ENCODE data around the gene PHLDA2.

DNA sequence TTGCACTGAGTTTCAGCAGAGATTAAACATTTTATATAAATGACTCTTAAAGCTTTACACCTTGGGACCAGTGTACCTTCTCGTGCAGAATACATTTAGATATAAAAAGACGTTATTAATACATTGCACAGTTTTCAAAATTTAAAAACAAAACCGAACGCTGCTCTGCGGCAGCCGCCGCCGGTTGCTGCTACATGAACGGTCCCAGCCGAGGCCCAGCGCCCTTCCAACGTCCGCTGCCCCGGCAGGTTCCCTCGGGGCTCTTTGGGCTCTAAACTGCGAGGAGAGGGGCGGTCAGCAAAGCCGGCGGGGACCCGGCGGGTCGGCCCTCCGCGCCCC is 45.6 kb downstream of the PHLDA2 start:
- TF ChIP-seq, protein P1, sequence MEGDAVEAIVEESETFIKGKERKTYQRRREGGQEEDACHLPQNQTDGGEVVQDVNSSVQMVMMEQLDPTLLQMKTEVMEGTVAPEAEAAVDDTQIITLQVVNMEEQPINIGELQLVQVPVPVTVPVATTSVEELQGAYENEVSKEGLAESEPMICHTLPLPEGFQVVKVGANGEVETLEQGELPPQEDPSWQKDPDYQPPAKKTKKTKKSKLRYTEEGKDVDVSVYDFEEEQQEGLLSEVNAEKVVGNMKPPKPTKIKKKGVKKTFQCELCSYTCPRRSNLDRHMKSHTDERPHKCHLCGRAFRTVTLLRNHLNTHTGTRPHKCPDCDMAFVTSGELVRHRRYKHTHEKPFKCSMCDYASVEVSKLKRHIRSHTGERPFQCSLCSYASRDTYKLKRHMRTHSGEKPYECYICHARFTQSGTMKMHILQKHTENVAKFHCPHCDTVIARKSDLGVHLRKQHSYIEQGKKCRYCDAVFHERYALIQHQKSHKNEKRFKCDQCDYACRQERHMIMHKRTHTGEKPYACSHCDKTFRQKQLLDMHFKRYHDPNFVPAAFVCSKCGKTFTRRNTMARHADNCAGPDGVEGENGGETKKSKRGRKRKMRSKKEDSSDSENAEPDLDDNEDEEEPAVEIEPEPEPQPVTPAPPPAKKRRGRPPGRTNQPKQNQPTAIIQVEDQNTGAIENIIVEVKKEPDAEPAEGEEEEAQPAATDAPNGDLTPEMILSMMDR (conservative IDR thresholded peaks at IDR 0.05; ENCODE audit: low read depth, low read length): no peak
- TF ChIP-seq EZH2 (IDR thresholded peaks at IDR 0.05; ENCODE audit: low read length, unreplicated experiment): no peak
